Activated naive CD4-positive, alpha-beta T cell treated with anti-CD3 and anti-CD28 coated beads, Interleukin-2, amount 50 U/mL, for 16 hours (primary cell): ENCODE measurements around the gene SEL1L3.

Experiments
- DNase-seq: peaks from one replicate; pipeline ENCODE4 v3.0.0-alpha.2; 2020

SEL1L3 gene

GRCh38 chr4:25815586-25815985 is 47.2 kb downstream of the SEL1L3 start:
- DNase-seq: no peak

GRCh38 chr4:25814301-25815136 is 48.3 kb downstream of the SEL1L3 start:
- no peak for DNase-seq

GRCh38 chr4:25813448-25814106 is 49.2 kb downstream of the SEL1L3 start:
- DNase-seq: no peak

- DNase-seq: no peak
These were observed 50.9 kb downstream of the SEL1L3 start for GRCh38 chr4:25811841-25812240.

GRCh38 chr4:25811374-25811690 is 51.5 kb downstream of the SEL1L3 start:
- no peak for DNase-seq

- no peak for DNase-seq
These were observed 52.1 kb downstream of the SEL1L3 start for GRCh38 chr4:25810461-25811373.

DNA sequence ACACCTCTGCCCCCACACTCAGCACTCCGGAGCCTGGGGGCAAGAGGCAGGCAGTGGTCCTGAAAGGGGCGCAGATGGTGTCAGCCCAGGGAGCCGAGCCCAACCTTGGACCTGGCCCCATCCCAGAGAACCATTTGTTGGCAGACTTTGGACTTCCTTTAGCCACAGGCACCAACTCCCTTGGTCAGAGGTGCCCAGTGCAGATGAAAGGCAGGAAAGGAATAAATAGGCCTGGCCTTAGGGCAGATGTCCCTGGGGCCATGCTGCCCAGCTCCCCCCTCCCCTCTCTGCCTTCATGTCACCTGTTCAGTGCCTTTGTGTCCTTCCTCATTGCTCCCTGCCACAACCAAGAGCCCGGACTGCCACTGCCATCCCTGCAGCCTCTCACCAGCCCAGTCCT is 52.8 kb downstream of the SEL1L3 start:
- DNase-seq: no peak

DNA sequence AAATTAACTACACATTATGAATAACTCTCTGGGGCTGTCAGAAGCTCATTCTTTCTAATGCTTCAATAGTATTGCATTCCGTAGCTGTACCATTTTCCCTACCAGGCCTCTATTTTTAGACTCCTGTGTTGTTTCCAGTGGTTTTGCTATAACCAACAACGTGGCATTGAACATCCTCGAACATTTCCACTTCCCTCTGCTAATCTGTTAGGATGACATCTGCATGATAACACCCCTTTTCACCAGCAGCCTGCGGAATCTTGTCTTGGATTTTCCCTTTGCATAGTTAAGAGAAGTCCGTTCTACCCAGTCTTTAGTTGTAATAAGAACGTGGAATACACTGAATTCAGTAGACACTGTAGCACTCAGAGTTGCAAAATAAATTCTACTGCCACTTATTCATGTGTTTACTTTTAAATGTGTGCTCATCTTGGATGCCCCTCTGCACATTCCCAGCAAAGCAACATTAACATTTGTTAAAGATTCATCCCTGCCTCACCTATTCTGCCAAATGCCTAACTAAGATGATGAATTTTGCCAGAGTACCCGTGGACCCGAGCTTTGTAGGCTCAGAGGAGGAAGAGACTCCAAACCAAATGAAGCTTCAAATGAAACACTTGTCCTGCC is 55.6 kb downstream of the SEL1L3 start:
- DNase-seq: no peak

- DNase-seq: no peak
These were observed 57.4 kb downstream of the SEL1L3 start for GRCh38 chr4:25805255-25805860.

DNA sequence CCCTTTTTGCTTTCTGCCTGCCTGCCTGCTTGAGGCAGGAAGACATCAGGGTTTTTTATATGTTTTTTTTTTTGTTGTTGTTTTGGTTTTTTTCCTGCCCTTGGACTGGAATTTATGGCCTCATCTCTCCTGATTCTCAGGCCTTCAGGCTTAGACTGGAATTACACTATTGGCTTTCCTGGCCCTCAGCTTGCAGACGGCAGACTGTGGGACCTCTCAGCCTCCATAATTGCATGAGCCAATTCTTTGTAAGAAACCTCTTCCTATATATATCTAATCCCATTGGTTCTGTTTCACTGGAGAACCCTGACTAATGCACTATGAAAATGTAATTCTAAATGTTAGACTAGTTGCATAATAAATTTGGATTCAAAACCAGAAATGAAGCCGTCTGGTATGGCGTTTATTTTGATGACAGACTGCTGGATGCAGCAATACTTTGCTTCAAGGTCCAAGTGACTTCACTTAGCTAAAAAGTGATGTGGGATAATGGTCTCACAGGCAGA is 59.0 kb downstream of the SEL1L3 start:
- DNase-seq: no peak

GRCh38 chr4:25801594-25801993 is 61.2 kb downstream of the SEL1L3 start:
- DNase-seq: no peak

- DNase-seq: no peak
These were observed 62.5 kb downstream of the SEL1L3 start for GRCh38 chr4:25800245-25800644.

GRCh38 chr4:25799522-25799921 is 63.3 kb downstream of the SEL1L3 start:
- DNase-seq: no peak

- DNase-seq: no peak
These were observed 65.7 kb downstream of the SEL1L3 start for GRCh38 chr4:25797136-25797535.

GRCh38 chr4:25795566-25796454 is 67.0 kb downstream of the SEL1L3 start:
- no peak for DNase-seq

DNA sequence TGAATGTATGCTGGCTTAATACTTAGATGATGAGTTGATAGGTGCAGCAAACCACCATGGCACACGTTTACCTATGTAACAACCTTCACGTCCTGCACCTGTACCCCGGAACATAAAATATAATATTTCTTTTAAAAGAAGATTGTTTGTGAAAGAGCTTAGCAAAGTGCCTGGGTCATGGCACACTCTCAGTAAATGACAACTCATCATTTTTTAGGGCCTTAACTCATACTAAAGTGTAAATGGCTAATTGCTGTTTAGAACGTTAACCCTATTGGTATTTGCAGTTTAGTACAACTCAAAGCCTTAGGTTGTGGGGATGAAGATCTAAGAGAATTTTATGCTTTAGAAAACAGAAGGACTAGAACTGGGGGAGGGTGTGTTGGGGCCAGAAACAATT is 67.7 kb downstream of the SEL1L3 start:
- DNase-seq: no peak

DNA sequence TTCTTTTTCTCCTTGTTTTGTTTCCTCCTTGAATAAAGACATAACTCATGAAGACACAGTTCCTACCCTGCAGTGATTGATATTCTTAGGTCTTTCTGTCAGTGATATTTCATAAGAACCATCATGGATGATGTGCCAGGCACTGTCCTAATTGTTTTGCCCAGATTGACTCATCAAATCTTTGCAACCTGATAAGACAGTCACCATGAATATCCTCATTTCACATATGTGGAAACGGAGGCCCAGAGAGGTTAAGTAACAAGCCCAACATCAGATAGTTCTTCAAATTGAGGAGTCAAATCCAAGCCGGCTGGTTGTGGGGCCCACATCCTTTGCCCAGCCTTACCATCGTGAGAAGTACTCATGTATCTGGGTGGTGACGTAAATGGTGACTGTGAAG is 69.9 kb downstream of the SEL1L3 start:
- no peak for DNase-seq

GRCh38 chr4:25792200-25792791 is 70.5 kb downstream of the SEL1L3 start:
- no peak for DNase-seq

GRCh38 chr4:25790024-25790423 is 72.8 kb downstream of the SEL1L3 start:
- DNase-seq: no peak

DNA sequence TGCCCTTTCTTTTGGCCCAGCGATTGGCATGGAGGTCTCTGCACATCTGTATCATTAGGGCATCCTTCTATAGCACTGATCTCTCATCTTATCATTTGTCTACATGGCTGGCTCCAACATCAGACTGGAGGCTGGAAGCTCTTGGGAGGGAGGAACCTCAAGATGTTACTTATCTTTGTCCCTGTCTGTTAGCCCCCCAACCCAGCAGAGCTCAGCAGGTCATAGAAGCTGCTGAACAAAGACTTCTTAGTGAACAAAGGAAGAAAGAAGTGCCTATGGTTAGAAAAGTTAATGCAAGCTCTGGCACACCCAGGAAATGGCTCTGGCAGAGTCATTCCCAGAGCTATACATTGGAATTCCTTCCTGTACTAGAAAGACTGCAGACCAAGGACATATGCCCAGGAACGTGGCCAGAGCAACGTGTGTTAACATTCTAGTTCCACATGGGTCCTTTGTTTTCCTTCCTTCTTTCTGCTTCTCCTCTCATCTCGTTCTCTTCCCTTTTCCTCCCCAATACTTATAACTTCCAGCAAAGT is 74.0 kb downstream of the SEL1L3 start:
- no peak for DNase-seq
